Smooth muscle cell (in vitro differentiated cells): ENCODE results near the gene SERTAD4. TPM values are rescaled to one million over a fixed set of nuclear protein-coding genes. Genes with fewer than 3 reads are reported as not detected.

ENCODE experiments used
- DNase-seq: peaks from one replicate; lab custom pipeline; 2025; ENCODE audit not compliant: unreplicated experiment; lab: John Stamatoyannopoulos, UW
- H2AFZ ChIP-seq: fragments of 200-600 bp; sonication (generic); 2 replicates; pipeline ENCODE4 v1.6.0; 2016; ENCODE audit warnings: antibody characterized with exemption, low read depth, mild to moderate bottlenecking
- H3F3A ChIP-seq: fragments of 200-600 bp; sonication (generic); 2 replicates; pipeline ENCODE4 v1.6.0; 2017; ENCODE audit warnings: antibody characterized with exemption, low read depth
- H3K27ac ChIP-seq: fragments of 200-600 bp; sonication (generic); 2 replicates; pipeline ENCODE4 v1.5.1; 2016; ENCODE audit warnings: low read depth, mild to moderate bottlenecking
- H3K27me3 ChIP-seq: fragments of 200-600 bp; sonication (generic); 2 replicates; pipeline ENCODE4 v1.6.1; 2016; ENCODE audit warnings: low read depth, mild to moderate bottlenecking
- H3K36me3 ChIP-seq: fragments of 200-600 bp; sonication (generic); 2 replicates; pipeline ENCODE4 v1.5.1; 2016; ENCODE audit warnings: low read depth
- H3K4me1 ChIP-seq: fragments of 200-600 bp; sonication (generic); 2 replicates; pipeline ENCODE4 v1.5.1; 2016; ENCODE audit warnings: low read depth
- H3K4me2 ChIP-seq: fragments of 200-600 bp; sonication (generic); 2 replicates; pipeline ENCODE4 v1.6.0; 2016; ENCODE audit warnings: mild to moderate bottlenecking
- H3K4me3 ChIP-seq: fragments of 200-600 bp; sonication (generic); 2 replicates; pipeline ENCODE4 v1.5.1; 2016; ENCODE audit warnings: mild to moderate bottlenecking
- H3K79me2 ChIP-seq: fragments of 200-600 bp; sonication (generic); 2 replicates; pipeline ENCODE4 v1.6.0; 2016; ENCODE audit warnings: low read depth, mild to moderate bottlenecking
- H3K9ac ChIP-seq: fragments of 200-600 bp; sonication (generic); 2 replicates; pipeline ENCODE4 v1.6.0; 2016; ENCODE audit warnings: low read depth
- H3K9me3 ChIP-seq: fragments of 200-600 bp; sonication (generic); replicated peaks from 2 replicates; pipeline ENCODE4 v1.5.1; 2016; ENCODE audit warnings: low read depth
- H4K20me1 ChIP-seq: fragments of 200-600 bp; sonication (generic); 2 replicates; pipeline ENCODE4 v1.6.0; 2016; ENCODE audit warnings: low read depth
- WGBS: methylation state at CpG from one replicate; pipeline ENCODE4 v1.1.7; 2016; ENCODE audit warnings: low lambda C conversion rate; 5-methylcytosine and 5-hydroxymethylcytosine counted together
- polyA plus RNA-seq: library from polyadenylated mRNA; unstranded; fragments of >200 nt; fragmentation: Nextera tagmentation; extraction: Ambion mirVana; gene quantifications from 2 replicates; pipeline ENCODE4 v1.2.1, GENCODE V29; 2016
- total RNA-seq: library from RNA; depleted of rRNA; stranded (reverse); fragments of >200 nt; gene quantifications from 2 replicates; pipeline ENCODE4 v1.2.3, GENCODE V29; 2014
- TF ChIP-seq, protein P1 (sequence below): fragments of 200-600 bp; sonication (generic); IDR thresholded peaks from 2 replicates; pipeline ENCODE4 v1.5.1; 2017; ENCODE audit warnings: borderline replicate concordance, mild to moderate bottlenecking, antibody characterized with exemption; ENCODE audit not compliant: insufficient read depth, poor library complexity, severe bottlenecking

SERTAD4 gene
- total and polyA plus RNA-seq, 2 experiments from 2014 or later, result 0.18 to 3.1 TPM

DNA sequence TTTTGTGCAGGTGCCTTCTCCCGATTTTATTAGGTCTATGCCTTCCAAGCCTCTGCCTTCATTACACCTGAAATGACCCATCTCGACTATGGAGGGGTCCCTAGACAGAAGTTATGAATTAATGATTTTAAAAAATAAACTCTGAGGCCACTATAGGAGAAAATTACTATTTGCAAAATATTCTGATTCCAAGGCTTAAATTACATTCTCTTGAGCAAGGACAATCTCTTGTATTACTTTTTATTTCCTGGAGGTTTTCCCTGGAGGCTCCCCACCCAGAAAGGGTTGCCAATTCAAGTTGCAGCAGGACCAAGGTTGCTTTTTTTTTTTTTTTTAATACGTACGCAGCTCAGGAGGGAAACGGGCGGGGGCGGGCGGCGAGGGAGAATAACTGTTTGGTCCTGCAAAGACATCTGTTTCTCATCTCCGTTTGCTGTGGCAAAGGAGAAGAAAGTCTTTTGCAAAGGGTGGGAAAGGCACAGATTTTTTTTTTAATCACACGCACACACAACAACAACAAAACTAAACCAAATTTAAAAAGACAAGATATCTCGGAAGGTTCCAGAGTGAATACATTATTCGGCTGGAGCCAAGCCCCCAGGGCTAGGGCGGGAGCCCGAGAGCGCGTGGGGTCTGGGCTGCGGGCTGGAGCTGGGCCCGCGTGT is 618 bp upstream of the SERTAD4 start:
- H2AFZ ChIP-seq, result no peak overlapping the region
- H3K9me3 ChIP-seq, result no peaks in the 10 kb centered on the region
- H3K27ac ChIP-seq, result no peak overlapping the region
- TF ChIP-seq, protein P1, sequence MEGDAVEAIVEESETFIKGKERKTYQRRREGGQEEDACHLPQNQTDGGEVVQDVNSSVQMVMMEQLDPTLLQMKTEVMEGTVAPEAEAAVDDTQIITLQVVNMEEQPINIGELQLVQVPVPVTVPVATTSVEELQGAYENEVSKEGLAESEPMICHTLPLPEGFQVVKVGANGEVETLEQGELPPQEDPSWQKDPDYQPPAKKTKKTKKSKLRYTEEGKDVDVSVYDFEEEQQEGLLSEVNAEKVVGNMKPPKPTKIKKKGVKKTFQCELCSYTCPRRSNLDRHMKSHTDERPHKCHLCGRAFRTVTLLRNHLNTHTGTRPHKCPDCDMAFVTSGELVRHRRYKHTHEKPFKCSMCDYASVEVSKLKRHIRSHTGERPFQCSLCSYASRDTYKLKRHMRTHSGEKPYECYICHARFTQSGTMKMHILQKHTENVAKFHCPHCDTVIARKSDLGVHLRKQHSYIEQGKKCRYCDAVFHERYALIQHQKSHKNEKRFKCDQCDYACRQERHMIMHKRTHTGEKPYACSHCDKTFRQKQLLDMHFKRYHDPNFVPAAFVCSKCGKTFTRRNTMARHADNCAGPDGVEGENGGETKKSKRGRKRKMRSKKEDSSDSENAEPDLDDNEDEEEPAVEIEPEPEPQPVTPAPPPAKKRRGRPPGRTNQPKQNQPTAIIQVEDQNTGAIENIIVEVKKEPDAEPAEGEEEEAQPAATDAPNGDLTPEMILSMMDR, result no peak
- peak overlapping the region; percentile 98 for H3K4me2 ChIP-seq
- 8% methylated on average over 13 of the region's 20 CpGs for WGBS
- peaks cover 24% of the 10 kb centered on the region for H3K27me3 ChIP-seq
- peak overlapping the region; percentile 66 for H3K4me3 ChIP-seq
- peaks cover 32% of the 10 kb centered on the region for H3F3A ChIP-seq
- peaks cover 9% of the 10 kb centered on the region for H3K4me1 ChIP-seq
- DNase-seq, result no peak
- H4K20me1 ChIP-seq, result no peaks in the 10 kb centered on the region
- no peak overlapping the region for H3K9ac ChIP-seq
- no peaks in the 10 kb centered on the region for H3K79me2 ChIP-seq
- H3K36me3 ChIP-seq, result no peaks in the 10 kb centered on the region

DNA sequence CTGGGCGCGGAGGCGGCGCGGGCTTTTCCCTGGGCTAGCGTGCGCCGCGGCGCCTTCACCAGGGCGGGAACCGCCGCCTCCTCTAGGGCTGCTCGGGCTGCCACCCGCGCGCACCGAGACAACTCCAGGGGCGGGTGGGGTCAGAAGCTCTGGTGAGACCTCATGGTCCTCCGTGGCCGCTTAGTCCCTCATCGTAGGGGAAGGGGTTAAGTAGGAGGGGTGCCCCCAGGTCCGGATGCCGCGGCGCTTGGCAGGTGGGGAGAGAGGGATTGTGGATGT is 559 bp downstream of the SERTAD4 start:
- 2% methylated on average over 15 of the region's 26 CpGs for WGBS
- Histone ChIP-seq H3K9ac (peak overlapping the region; percentile 29), H2AFZ (peak overlapping the region; percentile 90), H3K27me3 (peaks cover 24% of the 10 kb centered on the region), H3K4me1 (peaks cover 18% of the 10 kb centered on the region), H3K27ac (no peak overlapping the region), H4K20me1 (no peaks in the 10 kb centered on the region), H3F3A (peaks cover 35% of the 10 kb centered on the region), H3K79me2 (no peaks in the 10 kb centered on the region), H3K9me3 (no peaks in the 10 kb centered on the region), H3K4me3 (peak overlapping the region; percentile 66), H3K36me3 (no peaks in the 10 kb centered on the region), H3K4me2 (peak overlapping the region; percentile 98)
- TF ChIP-seq, protein P1, result no peak
- no peak for DNase-seq

- peak overlapping the region; percentile 98 for H3K4me2 ChIP-seq
- DNase-seq, result no peak
- peaks cover 35% of the 10 kb centered on the region for H3F3A ChIP-seq
- no peaks in the 10 kb centered on the region for H3K9me3 ChIP-seq
- H2AFZ ChIP-seq, result peak overlapping the region; percentile 90
- peaks cover 21% of the 10 kb centered on the region for H3K4me1 ChIP-seq
- peak overlapping the region; percentile 29 for H3K9ac ChIP-seq
- no peaks in the 10 kb centered on the region for H4K20me1 ChIP-seq
- WGBS, result 2% methylated on average over 45 of the region's 61 CpGs
- H3K27ac ChIP-seq, result no peak overlapping the region
- H3K27me3 ChIP-seq, result peaks cover 24% of the 10 kb centered on the region
- no peaks in the 10 kb centered on the region for H3K79me2 ChIP-seq
- peak overlapping the region; percentile 66 for H3K4me3 ChIP-seq
- TF ChIP-seq, protein P1, result no peak
- no peaks in the 10 kb centered on the region for H3K36me3 ChIP-seq
Measured at GRCh38 chr1:210233495-210234328, 1.1 kb downstream of the SERTAD4 start.

- TF ChIP-seq, protein P1, result no peak
- WGBS, result 37% methylated on average over 10 of the region's 10 CpGs
- no peaks in the 10 kb centered on the region for H4K20me1 ChIP-seq
- DNase-seq, result no peak
- H2AFZ ChIP-seq, result no peak overlapping the region
- H3K9me3 ChIP-seq, result no peaks in the 10 kb centered on the region
- no peak overlapping the region for H3K9ac ChIP-seq
- H3K4me1 ChIP-seq, result peaks cover 23% of the 10 kb centered on the region
- no peak overlapping the region for H3K27ac ChIP-seq
- H3K79me2 ChIP-seq, result no peaks in the 10 kb centered on the region
- H3K4me3 ChIP-seq, result peak overlapping the region; percentile 66
- H3K4me2 ChIP-seq, result peak overlapping the region; percentile 98
- H3F3A ChIP-seq, result peaks cover 35% of the 10 kb centered on the region
- H3K36me3 ChIP-seq, result no peaks in the 10 kb centered on the region
- peaks cover 22% of the 10 kb centered on the region for H3K27me3 ChIP-seq
Measured at GRCh38 chr1:210234329-210234757, 1.7 kb downstream of the SERTAD4 start.
